Natural killer cell (primary cell): ENCODE data around the gene ESR2. TPM values are rescaled to one million over a fixed set of nuclear protein-coding genes. Genes with fewer than 3 reads are reported as not detected.
A peak's percentile ranks its signal among the peaks of the same experiment; 100 is the strongest.

Experiments used
- ATAC-seq, 3 donors: fragments of 150-1000 bp in 2 of 3; fragments of 200-7000 bp in 1 of 3; cut with Tn5 transposase; 1 replicate in 1 of 3; 2 replicates in 2 of 3; pipeline ENCODE4 v1.10.0; 2021; ENCODE audit warnings: mild to moderate bottlenecking in 2 of 3, moderate library complexity in 2 of 3
- DNase-seq, 2 donors: peaks; one replicate each; pipeline versions ENCODE4 v3.0.0 to v3.0.0-alpha.2; 2013 to 2021; ENCODE audit warnings: mixed read lengths in 1 of 2
- H3K27ac ChIP-seq: one replicate; pipeline ENCODE4 v1.5.1; 2013; ENCODE audit warnings: mild to moderate bottlenecking, low read length
- H3K27me3 ChIP-seq: one replicate; pipeline ENCODE4 v1.6.1; 2013; ENCODE audit warnings: low read length; ENCODE audit not compliant: control insufficient read depth, insufficient read depth
- H3K36me3 ChIP-seq: one replicate; pipeline ENCODE4 v1.6.1; 2013; ENCODE audit warnings: low read length; ENCODE audit not compliant: control insufficient read depth, insufficient read depth
- H3K4me1 ChIP-seq: one replicate; pipeline ENCODE4 v1.6.1; 2013; ENCODE audit warnings: low read length; ENCODE audit not compliant: control insufficient read depth, insufficient read depth
- H3K4me3 ChIP-seq: one replicate; pipeline ENCODE4 v1.5.1; 2013; ENCODE audit warnings: low read length
- H3K9me3 ChIP-seq: one replicate; pipeline ENCODE4 v1.6.1; 2013; ENCODE audit warnings: low read length; ENCODE audit not compliant: control insufficient read depth, insufficient read depth
- H3K27ac Mint-ChIP-seq, 2 donors: one replicate each; pipeline ENCODE4 v1.8.0; 2022; ENCODE audit warnings: mild to moderate bottlenecking in 2 of 2, mixed read lengths in 2 of 2, moderate library complexity in 1 of 2
- H3K27me3 Mint-ChIP-seq, 2 donors: one replicate each; pipeline ENCODE4 v1.8.0; 2022; ENCODE audit warnings: low read depth in 2 of 2, mixed read lengths in 2 of 2
- H3K36me3 Mint-ChIP-seq: one replicate; pipeline ENCODE4 v1.8.0; 2022; ENCODE audit warnings: mixed read lengths
- H3K4me1 Mint-ChIP-seq, 2 donors: one replicate each; pipeline ENCODE4 v1.8.0; 2022; ENCODE audit warnings: mixed read lengths in 2 of 2
- H3K4me3 Mint-ChIP-seq: one replicate; pipeline ENCODE4 v1.8.0; 2022; ENCODE audit warnings: mild to moderate bottlenecking, moderate library complexity, mixed read lengths
- H3K9me3 Mint-ChIP-seq, 2 donors: one replicate each; pipeline ENCODE4 v1.8.0; 2022; ENCODE audit warnings: mixed read lengths in 2 of 2
- CTCF ChIP-seq: fragments of 200-600 bp; IDR thresholded peaks from one replicate; pipeline ENCODE4 v1.8.0; 2022; ENCODE audit warnings: antibody characterized with exemption
- WGBS: methylation state at CpG from one replicate; pipeline ENCODE4 v1.1.7; 2013; ENCODE audit warnings: missing lambda C conversion rate; ENCODE audit not compliant: insufficient coverage; 5-methylcytosine and 5-hydroxymethylcytosine counted together
- intact Hi-C: fragments of 100-400 bp; cut with micrococcal nuclease; formaldehyde crosslinking; loops from one replicate; pipeline ENCODE4 v1.14.2; 2022
- total RNA-seq, 4 donors: library from RNA; stranded (reverse); fragments of 120-200 nt in 1 of 4; gene quantifications; one replicate each; pipeline versions ENCODE4 v1.2.3 to v1.2.4, GENCODE V29; 2013 to 2022

ESR2 gene
- total RNA-seq, 3 donors from 2014 or later (not counting 1 experiment from before 2014, with no cell fraction given): 0.53 TPM; not detected in 2

DNA sequence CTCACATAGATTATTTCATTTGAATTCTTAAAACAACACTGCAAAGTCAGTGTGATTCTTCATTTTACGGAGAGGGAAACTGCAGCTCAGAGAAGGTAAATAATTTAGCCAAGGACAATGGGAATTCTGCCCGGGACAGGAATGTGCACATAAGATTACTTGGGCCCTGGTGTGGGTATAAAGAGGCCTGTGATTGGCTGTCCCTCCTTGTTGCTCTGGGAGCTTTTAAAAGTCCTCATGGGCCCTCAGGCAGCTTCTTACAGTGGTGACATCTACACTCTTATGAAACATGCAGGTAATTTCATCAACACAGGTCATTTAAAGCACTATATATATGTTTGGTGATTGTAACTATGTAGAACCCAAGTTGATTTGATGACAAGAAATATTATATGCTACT, 100.3 kb downstream of the ESR2 start:
- no peaks in the 10 kb centered on the region for H3K27me3 ChIP-seq
- no peaks in the 10 kb centered on the region for H3K9me3 Mint-ChIP-seq
- no peak overlapping the region for H3K4me3 ChIP-seq
- peak overlapping the region; percentile 61 to 82 for H3K27ac Mint-ChIP-seq
- 98% methylated on average over 2 of the region's 2 CpGs for WGBS
- intact Hi-C loops: no loop called here
- TF ChIP-seq CTCF: no peak
- peaks cover 37 to 49% of the 10 kb centered on the region in 2 donors for H3K4me1 Mint-ChIP-seq
- no peak for ATAC-seq
- no peaks in the 10 kb centered on the region for H3K9me3 ChIP-seq
- H3K27ac ChIP-seq: no peak overlapping the region
- DNase-seq: no peak
- no peaks in the 10 kb centered on the region for H3K27me3 Mint-ChIP-seq
- H3K4me1 ChIP-seq: peaks cover 4% of the 10 kb centered on the region
- H3K36me3 ChIP-seq: peaks cover 31% of the 10 kb centered on the region
- H3K4me3 Mint-ChIP-seq: no peak overlapping the region
- H3K36me3 Mint-ChIP-seq: peaks cover 22% of the 10 kb centered on the region

GRCh38 chr14:64191756-64192155, 102.4 kb downstream of the ESR2 start:
- no peaks in the 10 kb centered on the region for H3K9me3 Mint-ChIP-seq
- no peak for ATAC-seq
- Histone ChIP-seq H3K36me3 (peaks cover 41% of the 10 kb centered on the region), H3K27me3 (no peaks in the 10 kb centered on the region), H3K4me3 (no peak overlapping the region), H3K4me1 (peaks cover under 1% of the 10 kb centered on the region), H3K9me3 (no peaks in the 10 kb centered on the region), H3K27ac (no peak overlapping the region)
- H3K4me3 Mint-ChIP-seq: no peak overlapping the region
- no peaks in the 10 kb centered on the region for H3K27me3 Mint-ChIP-seq
- peaks cover 27 to 37% of the 10 kb centered on the region in 2 donors for H3K4me1 Mint-ChIP-seq
- TF ChIP-seq CTCF: no peak
- peaks cover 32% of the 10 kb centered on the region for H3K36me3 Mint-ChIP-seq
- WGBS: 80% methylated on average over 2 of the region's 2 CpGs
- peak overlapping the region; percentile 17 to 21 for H3K27ac Mint-ChIP-seq
- intact Hi-C loops: no loop called here
- DNase-seq: no peak

DNA sequence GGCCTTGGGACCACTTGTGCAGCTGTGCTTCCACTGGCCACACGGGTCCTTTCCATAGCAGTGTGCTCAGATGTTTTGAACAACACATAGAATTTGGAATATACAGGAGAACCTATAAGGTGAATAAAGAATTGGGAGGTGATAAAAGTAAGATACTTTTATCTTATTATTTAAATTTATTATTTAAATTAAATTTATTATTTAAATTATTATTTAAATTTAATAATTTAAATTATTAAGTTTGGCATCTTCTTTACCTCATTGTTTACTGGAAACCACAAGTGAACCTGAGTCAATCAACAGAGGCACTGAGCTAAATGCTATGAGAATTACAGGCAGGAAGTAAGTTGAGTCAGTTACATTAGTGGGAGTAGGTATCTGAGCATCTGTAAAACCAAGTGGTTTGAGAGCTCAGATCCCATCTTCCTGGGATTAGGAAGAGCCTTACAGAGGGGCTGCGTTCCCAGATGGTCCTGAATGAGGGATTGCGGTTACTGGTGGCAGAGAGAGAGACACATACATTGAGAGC, 103.1 kb downstream of the ESR2 start:
- ATAC-seq: no peak
- Mint-ChIP-seq H3K36me3 (peaks cover 40% of the 10 kb centered on the region), H3K4me1 (peaks cover 20 to 30% of the 10 kb centered on the region in 2 donors), H3K27ac (peak overlapping the region in 1 of 2 donors; percentile 17), H3K27me3 (no peaks in the 10 kb centered on the region), H3K4me3 (no peak overlapping the region), H3K9me3 (no peaks in the 10 kb centered on the region)
- H3K4me1 ChIP-seq: no peaks in the 10 kb centered on the region
- peaks cover 47% of the 10 kb centered on the region for H3K36me3 ChIP-seq
- WGBS: 97% methylated on average over 3 of the region's 3 CpGs
- no peaks in the 10 kb centered on the region for H3K27me3 ChIP-seq
- no peak for DNase-seq
- intact Hi-C loops: no loop called here
- H3K4me3 ChIP-seq: no peak overlapping the region
- no peaks in the 10 kb centered on the region for H3K9me3 ChIP-seq
- no peak overlapping the region for H3K27ac ChIP-seq
- no peak for TF ChIP-seq CTCF

DNA sequence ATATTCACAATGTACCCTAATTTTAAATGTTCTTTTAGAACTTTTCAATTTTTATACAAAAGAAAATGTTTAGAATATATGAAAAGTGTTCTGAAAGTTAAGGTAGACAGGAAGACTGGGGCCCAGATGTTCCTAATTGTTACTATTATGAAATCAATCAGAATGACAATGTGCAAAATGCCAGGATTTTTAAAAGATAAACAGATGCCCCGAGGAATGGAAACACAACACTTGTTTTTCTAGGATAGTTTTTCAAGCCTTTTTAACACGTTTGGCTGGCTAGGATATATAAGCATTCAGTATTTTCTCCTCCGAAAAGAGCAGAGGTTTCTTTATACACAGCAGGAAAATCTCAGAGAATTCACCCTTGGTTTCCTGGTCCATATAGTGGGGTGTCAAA, 106.8 kb downstream of the ESR2 start:
- peaks cover 41% of the 10 kb centered on the region for H3K36me3 Mint-ChIP-seq
- intact Hi-C loops: no loop called here
- WGBS: 92% methylated on average over 3 of the region's 3 CpGs

More for the DNA sequence above, 106.8 kb downstream of the ESR2 start:
- no peak overlapping the region for H3K4me3 ChIP-seq
- H3K4me1 ChIP-seq: no peaks in the 10 kb centered on the region
- no peak for DNase-seq
- ATAC-seq: no peak
- no peaks in the 10 kb centered on the region for H3K27me3 ChIP-seq
- Mint-ChIP-seq H3K4me1 (peaks cover 5% of the 10 kb centered on the region in 2 donors), H3K4me3 (no peak overlapping the region), H3K9me3 (no peaks in the 10 kb centered on the region), H3K27ac (no peak overlapping the region), H3K27me3 (no peaks in the 10 kb centered on the region)
- no peak for TF ChIP-seq CTCF
- H3K36me3 ChIP-seq: peaks cover 50% of the 10 kb centered on the region
- no peaks in the 10 kb centered on the region for H3K9me3 ChIP-seq
- H3K27ac ChIP-seq: no peak overlapping the region
